ENCODE data around the gene IL15RA.
"Not testable (repeated sequence)": the region's sequence is repeated elsewhere in the genome, so short reads cannot be mapped to it uniquely, and the experiment has no call there.

GRCh38 chr10:5908676-5909075 is 68.7 kb downstream of the IL15RA start:
- TF ChIP-seq, protein P1, sequence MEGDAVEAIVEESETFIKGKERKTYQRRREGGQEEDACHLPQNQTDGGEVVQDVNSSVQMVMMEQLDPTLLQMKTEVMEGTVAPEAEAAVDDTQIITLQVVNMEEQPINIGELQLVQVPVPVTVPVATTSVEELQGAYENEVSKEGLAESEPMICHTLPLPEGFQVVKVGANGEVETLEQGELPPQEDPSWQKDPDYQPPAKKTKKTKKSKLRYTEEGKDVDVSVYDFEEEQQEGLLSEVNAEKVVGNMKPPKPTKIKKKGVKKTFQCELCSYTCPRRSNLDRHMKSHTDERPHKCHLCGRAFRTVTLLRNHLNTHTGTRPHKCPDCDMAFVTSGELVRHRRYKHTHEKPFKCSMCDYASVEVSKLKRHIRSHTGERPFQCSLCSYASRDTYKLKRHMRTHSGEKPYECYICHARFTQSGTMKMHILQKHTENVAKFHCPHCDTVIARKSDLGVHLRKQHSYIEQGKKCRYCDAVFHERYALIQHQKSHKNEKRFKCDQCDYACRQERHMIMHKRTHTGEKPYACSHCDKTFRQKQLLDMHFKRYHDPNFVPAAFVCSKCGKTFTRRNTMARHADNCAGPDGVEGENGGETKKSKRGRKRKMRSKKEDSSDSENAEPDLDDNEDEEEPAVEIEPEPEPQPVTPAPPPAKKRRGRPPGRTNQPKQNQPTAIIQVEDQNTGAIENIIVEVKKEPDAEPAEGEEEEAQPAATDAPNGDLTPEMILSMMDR (IDR thresholded peaks at IDR 0.05), result not testable (repeated sequence)
- TF ChIP-seq POLR2A (IDR thresholded peaks at IDR 0.05), result not testable (repeated sequence)

Measured in adrenal gland (tissue), 5 donors.